ENCODE measurements around the gene UCHL3. TPM values are rescaled to one million over a fixed set of nuclear protein-coding genes. Genes with fewer than 3 reads are reported as not detected.

Gene UCHL3
- total and polyA plus RNA-seq, 2 of the 4 experiments (the other 2 are of a cell fraction): 63.8 to 68.3 TPM

GRCh38 chr13:75549262-75550158, at the start of gene UCHL3 (continued):
- TF ChIP-seq, protein P1, sequence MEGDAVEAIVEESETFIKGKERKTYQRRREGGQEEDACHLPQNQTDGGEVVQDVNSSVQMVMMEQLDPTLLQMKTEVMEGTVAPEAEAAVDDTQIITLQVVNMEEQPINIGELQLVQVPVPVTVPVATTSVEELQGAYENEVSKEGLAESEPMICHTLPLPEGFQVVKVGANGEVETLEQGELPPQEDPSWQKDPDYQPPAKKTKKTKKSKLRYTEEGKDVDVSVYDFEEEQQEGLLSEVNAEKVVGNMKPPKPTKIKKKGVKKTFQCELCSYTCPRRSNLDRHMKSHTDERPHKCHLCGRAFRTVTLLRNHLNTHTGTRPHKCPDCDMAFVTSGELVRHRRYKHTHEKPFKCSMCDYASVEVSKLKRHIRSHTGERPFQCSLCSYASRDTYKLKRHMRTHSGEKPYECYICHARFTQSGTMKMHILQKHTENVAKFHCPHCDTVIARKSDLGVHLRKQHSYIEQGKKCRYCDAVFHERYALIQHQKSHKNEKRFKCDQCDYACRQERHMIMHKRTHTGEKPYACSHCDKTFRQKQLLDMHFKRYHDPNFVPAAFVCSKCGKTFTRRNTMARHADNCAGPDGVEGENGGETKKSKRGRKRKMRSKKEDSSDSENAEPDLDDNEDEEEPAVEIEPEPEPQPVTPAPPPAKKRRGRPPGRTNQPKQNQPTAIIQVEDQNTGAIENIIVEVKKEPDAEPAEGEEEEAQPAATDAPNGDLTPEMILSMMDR (conservative IDR thresholded peaks at IDR 0.05; ENCODE audit: low read depth, low read length): peak; percentile 98
- TF ChIP-seq USF2 (IDR thresholded peaks at IDR 0.05; ENCODE audit: low read depth, low read length): peak; percentile 64; the same call in 1 of the 2 replicates
